HepG2 (cell line): ENCODE measurements around the gene AXIN2. TPM values are rescaled to one million over a fixed set of nuclear protein-coding genes. Genes with fewer than 3 reads are reported as not detected.

ENCODE experiments used
- AGO2 ChIP-seq: fragments of 200-400 bp; formaldehyde crosslinking; optimal IDR thresholded peaks from 2 replicates; pipeline ENCODE3; 2017; ENCODE audit warnings: mild to moderate bottlenecking, low read depth, low read length, moderate library complexity
- ELF3 ChIP-seq: IDR thresholded peaks from 2 replicates; pipeline ENCODE4 v1.6.1; 2016; ENCODE audit warnings: missing genetic modification reagents, missing compliant biosample characterization
- ERF ChIP-seq: IDR thresholded peaks from 2 replicates; pipeline ENCODE4 v1.6.1; 2018; ENCODE audit warnings: missing biosample characterization, missing genetic modification reagents
- IRF1 ChIP-seq: sonication (generic); formaldehyde crosslinking; IDR thresholded peaks from 2 replicates; pipeline ENCODE4 v1.4.0; 2020; ENCODE audit warnings: low read depth, mild to moderate bottlenecking, missing genetic modification reagents
- IRF2 ChIP-seq: IDR thresholded peaks from 2 replicates; pipeline ENCODE4 v1.6.1; 2018; ENCODE audit warnings: missing genetic modification reagents, missing compliant biosample characterization
- KLF6 ChIP-seq: IDR thresholded peaks from 2 replicates; pipeline ENCODE4 v1.8.0; 2016; ENCODE audit warnings: missing biosample characterization, missing genetic modification reagents
- KMT2B ChIP-seq: IDR thresholded peaks from 2 replicates; pipeline ENCODE4 v1.6.1; 2016; ENCODE audit warnings: missing genetic modification reagents, missing compliant biosample characterization
- MAFF ChIP-seq: IDR thresholded peaks from 2 replicates; pipeline ENCODE4 v1.6.1; 2011; ENCODE audit warnings: low read depth, low read length, improper control_type of control experiment
- MED13 ChIP-seq: sonication (generic); formaldehyde crosslinking; IDR thresholded peaks from 2 replicates; pipeline ENCODE4 v1.5.0; 2020; ENCODE audit warnings: missing genetic modification reagents
- MLX ChIP-seq: IDR thresholded peaks from 2 replicates; pipeline ENCODE4 v1.6.1; 2016
- NFATC3 ChIP-seq: sonication (generic); formaldehyde crosslinking; IDR thresholded peaks from 2 replicates; pipeline ENCODE4 v1.5.1; 2020; ENCODE audit warnings: mild to moderate bottlenecking, missing genetic modification reagents
- REXO4 ChIP-seq: sonication (generic); formaldehyde crosslinking; IDR thresholded peaks from 2 replicates; pipeline ENCODE4 v1.8.0; 2022; ENCODE audit warnings: missing genetic modification reagents, mild to moderate bottlenecking, borderline replicate concordance
- THAP9 ChIP-seq: sonication (generic); formaldehyde crosslinking; IDR thresholded peaks from 2 replicates; pipeline ENCODE4; 2020; ENCODE audit warnings: missing genetic modification reagents, mild to moderate bottlenecking, borderline replicate concordance
- ZBTB2 ChIP-seq: sonication (generic); formaldehyde crosslinking; IDR thresholded peaks from 2 replicates; pipeline ENCODE4 v1.8.0; 2022; ENCODE audit warnings: low read depth, missing genetic modification reagents
- ZFP62 ChIP-seq: sonication (generic); formaldehyde crosslinking; IDR thresholded peaks from 2 replicates; pipeline ENCODE4 v1.4.0; 2020; ENCODE audit warnings: missing genetic modification reagents
- ZNF180 ChIP-seq: sonication (generic); formaldehyde crosslinking; IDR thresholded peaks from 2 replicates; pipeline ENCODE4 v1.4.0; 2020; ENCODE audit warnings: low read depth, missing genetic modification reagents, borderline replicate concordance
- ZNF33A ChIP-seq: sonication (generic); formaldehyde crosslinking; IDR thresholded peaks from 2 replicates; pipeline ENCODE4 v1.5.1; 2020; ENCODE audit warnings: missing genetic modification reagents, mild to moderate bottlenecking, moderate library complexity, borderline replicate concordance
- ZNF567 ChIP-seq: sonication (generic); formaldehyde crosslinking; IDR thresholded peaks from 2 replicates; pipeline ENCODE4 v1.8.1; 2023; ENCODE audit warnings: mild to moderate bottlenecking, missing genetic modification reagents, borderline replicate concordance
- ZNF614 ChIP-seq: IDR thresholded peaks from 2 replicates; pipeline ENCODE4 v1.6.1; 2018; ENCODE audit warnings: missing biosample characterization, missing genetic modification reagents, inconsistent platforms, borderline replicate concordance
- ZNF672 ChIP-seq: sonication (generic); formaldehyde crosslinking; IDR thresholded peaks from 2 replicates; pipeline ENCODE4 v1.8.1; 2022; ENCODE audit warnings: missing genetic modification reagents
- ZNF746 ChIP-seq: sonication (generic); formaldehyde crosslinking; IDR thresholded peaks from 2 replicates; pipeline ENCODE4 v1.8.0; 2022; ENCODE audit warnings: mild to moderate bottlenecking, missing genetic modification reagents
- ZNF777 ChIP-seq: sonication (generic); formaldehyde crosslinking; IDR thresholded peaks from 2 replicates; pipeline ENCODE4 v1.4.0; 2020; ENCODE audit warnings: missing genetic modification reagents
- polyA plus RNA-seq, 8 experiments: library from polyadenylated mRNA; depleted of rRNA in 3 of 8; stranded (reverse) in 7 of 8; unstranded in 1 of 8; fragments of >200 nt; fragmentation: Illumina TruSeq in 4 of 8; extraction: Trizol in 4 of 8; gene quantifications; 2 replicates each; pipeline versions ENCODE4 v1.2.1 to v1.2.3, GENCODE V29; 2011 to 2016; ENCODE audit warnings: low read depth in 4 of 8, missing spikeins in 1 of 8, mixed read lengths in 1 of 8; ENCODE audit not compliant: insufficient read depth in 1 of 8
- total RNA-seq, 5 experiments: library from RNA; depleted of rRNA; stranded (reverse); fragments of >200 nt; fragmentation: Illumina TruSeq; extraction: Trizol; gene quantifications; 2 replicates each; pipeline ENCODE4 v1.2.3, GENCODE V29; 2016; ENCODE audit warnings: low read depth in 1 of 5

AXIN2 gene
- total and polyA plus RNA-seq, 2 of the 13 experiments (the other 11 are each of a cell fraction or from before 2014, with no cell fraction given): 58.6 to 63.4 TPM

DNA sequence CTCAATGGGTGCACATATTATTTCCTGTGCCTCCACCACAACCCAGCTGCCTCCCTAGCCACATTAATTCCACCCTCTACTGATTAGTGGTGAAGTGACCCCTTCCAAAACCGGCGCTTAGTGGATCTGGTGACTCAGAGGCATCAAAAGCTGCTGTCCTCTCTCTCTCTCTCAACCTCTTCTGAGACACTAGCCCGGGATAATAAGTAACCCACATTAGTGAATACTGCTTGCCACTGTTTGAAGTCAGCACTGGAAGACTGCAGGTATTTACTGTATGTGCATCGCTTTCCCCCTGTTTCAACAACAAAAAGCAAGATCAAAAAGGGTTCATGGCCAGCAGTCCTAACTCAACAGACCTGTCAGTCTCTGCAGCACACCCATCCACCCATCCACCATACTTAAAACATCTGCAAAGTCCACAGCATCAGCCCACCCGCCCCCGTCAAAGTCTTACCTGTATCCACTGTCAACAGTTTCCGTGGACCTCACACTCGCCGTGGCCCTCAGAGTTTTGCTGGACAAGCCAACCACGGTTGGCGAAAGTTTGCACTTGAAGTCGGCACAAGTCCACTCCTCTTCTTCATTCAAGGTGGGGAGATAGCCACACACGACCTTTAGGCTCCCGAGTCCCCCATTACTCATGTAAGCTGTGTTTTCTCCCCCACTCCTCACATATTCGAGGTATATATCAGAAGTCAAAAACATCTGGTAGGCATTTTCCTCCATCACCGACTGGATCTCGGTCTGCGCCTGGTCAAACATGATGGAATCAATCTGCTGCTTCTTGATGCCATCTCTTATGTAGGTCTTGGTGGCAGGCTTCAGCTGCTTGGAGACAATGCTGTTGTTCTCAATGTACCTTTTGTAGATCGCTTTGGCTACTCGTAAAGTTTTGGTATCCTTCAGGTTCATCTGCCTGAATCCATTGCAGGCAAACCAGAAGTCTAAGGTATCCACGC lies 3.8 kb downstream of the AXIN2 start (continued):
- TF ChIP-seq ZBTB2 (CRISPR knock-in tag) (no peak), KLF6 (0 out of 2 replicates have a peak, but pooled peaks have one; percentile 59), THAP9 (no peak; the same call in 1 of the 2 replicates), ZNF33A (CRISPR knock-in tag) (0 out of 2 replicates have a peak, but pooled peaks have one; percentile 76), KMT2B (CRISPR knock-in tag) (no peak), ELF3 (CRISPR knock-in tag) (peak; percentile 72), ERF (CRISPR knock-in tag) (peak; percentile 94), IRF2 (CRISPR knock-in tag) (peak; percentile 79; the same call in 1 of the 2 replicates), ZNF777 (peak; percentile 41; the same call in 1 of the 2 replicates), REXO4 (CRISPR knock-in tag) (no peak), ZNF672 (CRISPR knock-in tag) (no peak), ZNF746 (CRISPR knock-in tag) (peak; percentile 90; the same call in 1 of the 2 replicates), ZNF567 (CRISPR knock-in tag) (no peak), NFATC3 (CRISPR knock-in tag) (peak; percentile 89; the same call in 1 of the 2 replicates), MAFF (no peak; the same call in 1 of the 2 replicates), ZNF614 (CRISPR knock-in tag) (peak; percentile 92), AGO2 (no peak), IRF1 (CRISPR knock-in tag) (no peak), MLX (CRISPR knock-in tag) (peak; percentile 86), ZNF180 (CRISPR knock-in tag) (no peak), MED13 (CRISPR knock-in tag) (peak; percentile 68; the same call in 1 of the 2 replicates), ZFP62 (CRISPR knock-in tag) (no peak)
